Endothelial cell of umbilical vein (primary cell): ENCODE data around the gene LRRC72. TPM values are rescaled to one million over a fixed set of nuclear protein-coding genes. Genes with fewer than 3 reads are reported as not detected.

Source experiments
- BruUV-seq: library from RNA; stranded (reverse); fragments of 400-500 nt; replicated peaks from 2 replicates; lab custom pipeline; 2021; lab: Mats Ljungman, UMichigan
- CTCF ChIA-PET: fragments of 300-600, 350-600 bp; sonication (Branson Sonifier 250); formaldehyde crosslinking; loops from one replicate; lab custom pipeline; 2021; ENCODE audit warnings: antibody characterized with exemption, inconsistent platforms; lab: Charles Lee
- POLR2A ChIA-PET: fragments of 300-600, 350-600 bp; sonication (Branson Sonifier 250); formaldehyde crosslinking; loops from one replicate; lab custom pipeline; 2021; ENCODE audit warnings: antibody characterized with exemption, inconsistent platforms; lab: Charles Lee
- DNase-seq: peaks from one replicate; pipeline ENCODE4 v3.0.0-alpha.2; 2011; ENCODE audit warnings: low read depth, low spot score
- FAIRE-seq: peaks from 2 replicates; lab custom pipeline; 2011; peaks lifted over from hg19 to GRCh38; lab: Jason Lieb, UNC
- H2AFZ ChIP-seq: 2 replicates; pipeline ENCODE4 v1.6.0; 2012; ENCODE audit warnings: low read depth, low read length, control low read depth, inconsistent platforms
- H3K27ac ChIP-seq: 2 replicates; pipeline ENCODE4 v1.5.1; 2011; ENCODE audit warnings: low read depth, mild to moderate bottlenecking, control low read depth, low read length, moderate library complexity; ENCODE audit not compliant: insufficient read depth
- H3K27me3 ChIP-seq, 2 experiments: 2 replicates each; pipeline versions ENCODE4 v1.6.0 to v1.6.1; 2011; ENCODE audit warnings: low read length in 2 of 2, mixed read lengths in 1 of 2; ENCODE audit not compliant: control insufficient read depth in 2 of 2, insufficient read depth in 2 of 2
- H3K36me3 ChIP-seq, 2 experiments: 2 replicates in 1 of 2; 3 replicates in 1 of 2; pipeline ENCODE4 v1.5.1; 2011; ENCODE audit warnings: low read length in 2 of 2, mild to moderate bottlenecking in 1 of 2, moderate library complexity in 1 of 2; ENCODE audit not compliant: control insufficient read depth in 2 of 2, insufficient read depth in 2 of 2; ENCODE audit errors: extremely low read depth in 1 of 2
- H3K4me1 ChIP-seq: 3 replicates; pipeline ENCODE4 v1.5.1; 2011; ENCODE audit warnings: mild to moderate bottlenecking, low read length; ENCODE audit not compliant: control insufficient read depth, insufficient read depth; ENCODE audit errors: extremely low read depth
- H3K4me2 ChIP-seq: 2 replicates; pipeline ENCODE4 v1.6.1; 2011; ENCODE audit warnings: low read length, control low read depth, mixed read lengths; ENCODE audit not compliant: insufficient read depth
- H3K4me3 ChIP-seq, 3 experiments: fragments of 200-600 bp in 1 of 3; sonication (generic), shearing (Covaris generic) in 1 of 3; replicated peaks in 1 of 3; 2 replicates each; pipeline ENCODE4 v1.5.1; 2011 to 2016; ENCODE audit warnings: control low read depth in 3 of 3, low read length in 3 of 3, mild to moderate bottlenecking in 2 of 3, inconsistent platforms in 1 of 3, low read depth in 1 of 3, moderate library complexity in 1 of 3; ENCODE audit not compliant: insufficient read depth in 1 of 3
- H3K79me2 ChIP-seq: 2 replicates; pipeline ENCODE4 v1.6.0; 2012; ENCODE audit warnings: low read length, inconsistent platforms; ENCODE audit not compliant: control insufficient read depth, insufficient read depth
- H3K9ac ChIP-seq: replicated peaks from 2 replicates; pipeline ENCODE3; 2011; ENCODE audit warnings: low read length, control low read depth; ENCODE audit not compliant: insufficient read depth; ENCODE audit errors: extremely low read depth
- H3K9me1 ChIP-seq: replicated peaks from 3 replicates; pipeline ENCODE4 v1.6.0; 2011; ENCODE audit warnings: mild to moderate bottlenecking, low read length; ENCODE audit not compliant: control insufficient read depth, insufficient read depth; ENCODE audit errors: extremely low read depth
- H3K9me3 ChIP-seq: replicated peaks from 2 replicates; pipeline ENCODE4 v1.5.1; 2012; ENCODE audit warnings: low read length, inconsistent platforms; ENCODE audit not compliant: control insufficient read depth, insufficient read depth
- H4K20me1 ChIP-seq: replicated peaks from 2 replicates; pipeline ENCODE3; 2011; ENCODE audit warnings: mild to moderate bottlenecking, low read length; ENCODE audit not compliant: control insufficient read depth, insufficient read depth; ENCODE audit errors: extremely low read depth
- EZH2 ChIP-seq: IDR thresholded peaks from 2 replicates; pipeline ENCODE4 v1.6.1; 2012; ENCODE audit warnings: borderline replicate concordance, low read depth, mild to moderate bottlenecking, moderate library complexity, low read length, inconsistent platforms; ENCODE audit not compliant: severe bottlenecking
- FOS ChIP-seq: IDR thresholded peaks from 2 replicates; pipeline ENCODE4 v1.6.1; 2011; ENCODE audit warnings: mild to moderate bottlenecking, low read length, moderate library complexity, borderline replicate concordance; ENCODE audit not compliant: insufficient read depth
- GATA2 ChIP-seq: IDR thresholded peaks from 2 replicates; pipeline ENCODE4 v1.7.0; 2011; ENCODE audit warnings: low read depth, mild to moderate bottlenecking, moderate library complexity, mixed read lengths, low read length; ENCODE audit not compliant: insufficient read length, insufficient read depth
- JUN ChIP-seq: IDR thresholded peaks from 2 replicates; pipeline ENCODE4 v1.6.1; 2011; ENCODE audit warnings: borderline replicate concordance, low read depth; ENCODE audit not compliant: insufficient read length, insufficient read depth
- MAX ChIP-seq: IDR thresholded peaks from 2 replicates; pipeline ENCODE4 v1.6.1; 2011; ENCODE audit not compliant: insufficient read depth, insufficient read length
- MYC ChIP-seq: IDR thresholded peaks from one replicate; pipeline ENCODE4 v1.6.1; 2011; ENCODE audit warnings: mild to moderate bottlenecking, low read depth, low read length
- POLR2A ChIP-seq: IDR thresholded peaks from 2 replicates; pipeline ENCODE4 v1.6.1; 2012; ENCODE audit warnings: low read depth, mild to moderate bottlenecking, control low read depth, low read length
- POLR2AphosphoS5 ChIP-seq: IDR thresholded peaks from 2 replicates; pipeline ENCODE4 v1.6.1; 2012; ENCODE audit warnings: low read depth, mild to moderate bottlenecking, control low read depth, low read length, moderate library complexity; ENCODE audit not compliant: insufficient read depth
- dilution Hi-C: fragments of 300-500 bp; cut with MboI; formaldehyde crosslinking; loops from one replicate; pipeline ENCODE4 v1.15.0; 2019; ENCODE audit warnings: low sequenced_read_pairs; ENCODE audit not compliant: extremely low pct_ligation_motif_present
- intact Hi-C: fragments of 100-400 bp; cut with micrococcal nuclease; formaldehyde crosslinking; loops from one replicate; pipeline ENCODE4 v1.10.0; 2022
- polyA plus RNA-seq, 4 experiments: library from polyadenylated mRNA; depleted of rRNA in 3 of 4; stranded (reverse) in 3 of 4; unstranded in 1 of 4; fragments of >200 nt; gene quantifications; 2 replicates each; pipeline versions ENCODE4 v1.2.1 to v1.2.3, GENCODE V29; 2011 to 2012; ENCODE audit warnings: missing spikeins in 1 of 4
- total RNA-seq: library from RNA; stranded (reverse); gene quantifications from 2 replicates; pipeline ENCODE4 v1.2.3, GENCODE V29; 2021
- TF ChIP-seq, protein P1 (sequence below), 2 donors: IDR thresholded peaks; 1 replicate in 1 of 2; 2 replicates in 1 of 2; pipeline ENCODE4 v1.5.1; 2011; ENCODE audit warnings: low read length in 2 of 2, mild to moderate bottlenecking in 2 of 2, moderate library complexity in 2 of 2, control low read depth in 1 of 2, inconsistent platforms in 1 of 2, low read depth in 1 of 2; ENCODE audit not compliant: insufficient read depth in 1 of 2; ENCODE audit errors: extremely low read depth in 1 of 2

The LRRC72 gene
- total and polyA plus RNA-seq, 2 donors (not counting 3 experiments of a cell fraction or from before 2014, with no cell fraction given), result not detected

DNA sequence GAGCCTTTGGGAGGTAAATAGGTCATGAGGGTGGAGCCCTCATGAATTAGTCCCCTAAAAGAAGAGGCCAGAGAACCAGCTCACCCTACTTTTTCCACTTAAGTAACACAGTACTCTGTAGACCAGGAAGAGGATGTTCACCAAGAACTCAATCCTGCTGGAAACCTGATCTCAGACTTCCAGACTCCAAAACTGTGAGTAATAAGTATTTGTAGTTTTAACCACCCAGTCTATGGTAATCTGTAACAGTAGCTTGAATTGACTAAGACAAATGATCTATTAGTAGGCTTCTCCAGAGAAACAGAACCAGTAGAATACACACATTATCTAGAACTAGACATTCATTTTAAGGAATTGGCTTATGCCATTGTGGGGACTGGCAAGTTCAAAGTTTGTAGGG, 67.4 kb downstream of the LRRC72 start:
- no peak overlapping the region for H3K27ac ChIP-seq
- H3K4me2 ChIP-seq, result no peak overlapping the region
- no TSS peak for BruUV-seq
- no peaks in the 10 kb centered on the region for H3K9me3 ChIP-seq
- FAIRE-seq, result no peak
- H3K4me3 ChIP-seq, result no peak overlapping the region
- no peaks in the 10 kb centered on the region for H3K79me2 ChIP-seq
- TF ChIP-seq FOS (no peak), POLR2AphosphoS5 (no peak), MAX (no peak), JUN (no peak), MYC (no peak), GATA2 (no peak), POLR2A (no peak), EZH2 (no peak)
- TF ChIP-seq, protein P1, sequence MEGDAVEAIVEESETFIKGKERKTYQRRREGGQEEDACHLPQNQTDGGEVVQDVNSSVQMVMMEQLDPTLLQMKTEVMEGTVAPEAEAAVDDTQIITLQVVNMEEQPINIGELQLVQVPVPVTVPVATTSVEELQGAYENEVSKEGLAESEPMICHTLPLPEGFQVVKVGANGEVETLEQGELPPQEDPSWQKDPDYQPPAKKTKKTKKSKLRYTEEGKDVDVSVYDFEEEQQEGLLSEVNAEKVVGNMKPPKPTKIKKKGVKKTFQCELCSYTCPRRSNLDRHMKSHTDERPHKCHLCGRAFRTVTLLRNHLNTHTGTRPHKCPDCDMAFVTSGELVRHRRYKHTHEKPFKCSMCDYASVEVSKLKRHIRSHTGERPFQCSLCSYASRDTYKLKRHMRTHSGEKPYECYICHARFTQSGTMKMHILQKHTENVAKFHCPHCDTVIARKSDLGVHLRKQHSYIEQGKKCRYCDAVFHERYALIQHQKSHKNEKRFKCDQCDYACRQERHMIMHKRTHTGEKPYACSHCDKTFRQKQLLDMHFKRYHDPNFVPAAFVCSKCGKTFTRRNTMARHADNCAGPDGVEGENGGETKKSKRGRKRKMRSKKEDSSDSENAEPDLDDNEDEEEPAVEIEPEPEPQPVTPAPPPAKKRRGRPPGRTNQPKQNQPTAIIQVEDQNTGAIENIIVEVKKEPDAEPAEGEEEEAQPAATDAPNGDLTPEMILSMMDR (IDR thresholded peaks at IDR 0.05; ENCODE audit: extremely low read depth in 1 of 2, insufficient read depth in 1 of 2, low read depth in 1 of 2, low read length in 2 of 2), result no peak
- no peaks in the 10 kb centered on the region for H3K36me3 ChIP-seq
- CTCF ChIA-PET, result interaction anchor here (1.0 kb wide), 1 partner anchor 29 kb away, joined by 3 read pairs; no protein-coding TSS in a partner anchor
- dilution Hi-C loops (no loop called here), intact Hi-C loops (no loop called here)
- POLR2A ChIA-PET, result interaction anchor here (0.5 kb wide), 1 partner anchor 419 kb away, joined by 3 read pairs; no protein-coding TSS in a partner anchor
- H3K9ac ChIP-seq, result no peak overlapping the region
- H4K20me1 ChIP-seq, result no peaks in the 10 kb centered on the region
- peaks cover 2% of the 10 kb centered on the region for H3K4me1 ChIP-seq
- no peak overlapping the region for H2AFZ ChIP-seq
- H3K9me1 ChIP-seq, result no peaks in the 10 kb centered on the region
- no peaks in the 10 kb centered on the region for H3K27me3 ChIP-seq
- no peak for DNase-seq
